Endothelial cell of umbilical vein (primary cell): Measurements from ENCODE around the gene TM9SF2. TPM values are rescaled to one million over a fixed set of nuclear protein-coding genes. Genes with fewer than 3 reads are reported as not detected.

Experiments used
- BruUV-seq: library from RNA; stranded (reverse); fragments of 400-500 nt; replicated peaks from 2 replicates; lab custom pipeline; 2021; lab: Mats Ljungman, UMichigan
- CTCF ChIA-PET: fragments of 300-600, 350-600 bp; sonication (Branson Sonifier 250); formaldehyde crosslinking; loops from one replicate; lab custom pipeline; 2021; ENCODE audit warnings: antibody characterized with exemption, inconsistent platforms; lab: Charles Lee
- POLR2A ChIA-PET: fragments of 300-600, 350-600 bp; sonication (Branson Sonifier 250); formaldehyde crosslinking; loops from one replicate; lab custom pipeline; 2021; ENCODE audit warnings: antibody characterized with exemption, inconsistent platforms; lab: Charles Lee
- DNase-seq: peaks from one replicate; pipeline ENCODE4 v3.0.0-alpha.2; 2011; ENCODE audit warnings: low read depth, low spot score
- FAIRE-seq: peaks from 2 replicates; lab custom pipeline; 2011; peaks lifted over from hg19 to GRCh38; lab: Jason Lieb, UNC
- H2AFZ ChIP-seq: 2 replicates; pipeline ENCODE4 v1.6.0; 2012; ENCODE audit warnings: low read depth, low read length, control low read depth, inconsistent platforms
- H3K27ac ChIP-seq: 2 replicates; pipeline ENCODE4 v1.5.1; 2011; ENCODE audit warnings: low read depth, mild to moderate bottlenecking, control low read depth, low read length, moderate library complexity; ENCODE audit not compliant: insufficient read depth
- H3K27me3 ChIP-seq, 2 experiments: 2 replicates each; pipeline versions ENCODE4 v1.6.0 to v1.6.1; 2011; ENCODE audit warnings: low read length in 2 of 2, mixed read lengths in 1 of 2; ENCODE audit not compliant: control insufficient read depth in 2 of 2, insufficient read depth in 2 of 2
- H3K36me3 ChIP-seq, 2 experiments: 2 replicates in 1 of 2; 3 replicates in 1 of 2; pipeline ENCODE4 v1.5.1; 2011; ENCODE audit warnings: low read length in 2 of 2, mild to moderate bottlenecking in 1 of 2, moderate library complexity in 1 of 2; ENCODE audit not compliant: control insufficient read depth in 2 of 2, insufficient read depth in 2 of 2; ENCODE audit errors: extremely low read depth in 1 of 2
- H3K4me1 ChIP-seq: 3 replicates; pipeline ENCODE4 v1.5.1; 2011; ENCODE audit warnings: mild to moderate bottlenecking, low read length; ENCODE audit not compliant: control insufficient read depth, insufficient read depth; ENCODE audit errors: extremely low read depth
- H3K4me2 ChIP-seq: 2 replicates; pipeline ENCODE4 v1.6.1; 2011; ENCODE audit warnings: low read length, control low read depth, mixed read lengths; ENCODE audit not compliant: insufficient read depth
- H3K4me3 ChIP-seq, 3 experiments: fragments of 200-600 bp in 1 of 3; sonication (generic), shearing (Covaris generic) in 1 of 3; replicated peaks in 1 of 3; 2 replicates each; pipeline ENCODE4 v1.5.1; 2011 to 2016; ENCODE audit warnings: control low read depth in 3 of 3, low read length in 3 of 3, mild to moderate bottlenecking in 2 of 3, inconsistent platforms in 1 of 3, low read depth in 1 of 3, moderate library complexity in 1 of 3; ENCODE audit not compliant: insufficient read depth in 1 of 3
- H3K79me2 ChIP-seq: 2 replicates; pipeline ENCODE4 v1.6.0; 2012; ENCODE audit warnings: low read length, inconsistent platforms; ENCODE audit not compliant: control insufficient read depth, insufficient read depth
- H3K9ac ChIP-seq: replicated peaks from 2 replicates; pipeline ENCODE3; 2011; ENCODE audit warnings: low read length, control low read depth; ENCODE audit not compliant: insufficient read depth; ENCODE audit errors: extremely low read depth
- H3K9me1 ChIP-seq: replicated peaks from 3 replicates; pipeline ENCODE4 v1.6.0; 2011; ENCODE audit warnings: mild to moderate bottlenecking, low read length; ENCODE audit not compliant: control insufficient read depth, insufficient read depth; ENCODE audit errors: extremely low read depth
- H3K9me3 ChIP-seq: replicated peaks from 2 replicates; pipeline ENCODE4 v1.5.1; 2012; ENCODE audit warnings: low read length, inconsistent platforms; ENCODE audit not compliant: control insufficient read depth, insufficient read depth
- H4K20me1 ChIP-seq: replicated peaks from 2 replicates; pipeline ENCODE3; 2011; ENCODE audit warnings: mild to moderate bottlenecking, low read length; ENCODE audit not compliant: control insufficient read depth, insufficient read depth; ENCODE audit errors: extremely low read depth
- EZH2 ChIP-seq: IDR thresholded peaks from 2 replicates; pipeline ENCODE4 v1.6.1; 2012; ENCODE audit warnings: borderline replicate concordance, low read depth, mild to moderate bottlenecking, moderate library complexity, low read length, inconsistent platforms; ENCODE audit not compliant: severe bottlenecking
- FOS ChIP-seq: IDR thresholded peaks from 2 replicates; pipeline ENCODE4 v1.6.1; 2011; ENCODE audit warnings: mild to moderate bottlenecking, low read length, moderate library complexity, borderline replicate concordance; ENCODE audit not compliant: insufficient read depth
- GATA2 ChIP-seq: IDR thresholded peaks from 2 replicates; pipeline ENCODE4 v1.7.0; 2011; ENCODE audit warnings: low read depth, mild to moderate bottlenecking, moderate library complexity, mixed read lengths, low read length; ENCODE audit not compliant: insufficient read length, insufficient read depth
- JUN ChIP-seq: IDR thresholded peaks from 2 replicates; pipeline ENCODE4 v1.6.1; 2011; ENCODE audit warnings: borderline replicate concordance, low read depth; ENCODE audit not compliant: insufficient read length, insufficient read depth
- MYC ChIP-seq: IDR thresholded peaks from one replicate; pipeline ENCODE4 v1.6.1; 2011; ENCODE audit warnings: mild to moderate bottlenecking, low read depth, low read length
- POLR2A ChIP-seq: IDR thresholded peaks from 2 replicates; pipeline ENCODE4 v1.6.1; 2012; ENCODE audit warnings: low read depth, mild to moderate bottlenecking, control low read depth, low read length
- POLR2AphosphoS5 ChIP-seq: IDR thresholded peaks from 2 replicates; pipeline ENCODE4 v1.6.1; 2012; ENCODE audit warnings: low read depth, mild to moderate bottlenecking, control low read depth, low read length, moderate library complexity; ENCODE audit not compliant: insufficient read depth
- dilution Hi-C: fragments of 300-500 bp; cut with MboI; formaldehyde crosslinking; loops from one replicate; pipeline ENCODE4 v1.15.0; 2019; ENCODE audit warnings: low sequenced_read_pairs; ENCODE audit not compliant: extremely low pct_ligation_motif_present
- intact Hi-C: fragments of 100-400 bp; cut with micrococcal nuclease; formaldehyde crosslinking; loops from one replicate; pipeline ENCODE4 v1.10.0; 2022
- polyA plus RNA-seq, 4 experiments: library from polyadenylated mRNA; depleted of rRNA in 3 of 4; stranded (reverse) in 3 of 4; unstranded in 1 of 4; fragments of >200 nt; gene quantifications; 2 replicates each; pipeline versions ENCODE4 v1.2.1 to v1.2.3, GENCODE V29; 2011 to 2012; ENCODE audit warnings: missing spikeins in 1 of 4
- total RNA-seq: library from RNA; stranded (reverse); gene quantifications from 2 replicates; pipeline ENCODE4 v1.2.3, GENCODE V29; 2021
- TF ChIP-seq, protein P1 (sequence below), 2 donors: IDR thresholded peaks; 1 replicate in 1 of 2; 2 replicates in 1 of 2; pipeline ENCODE4 v1.5.1; 2011; ENCODE audit warnings: low read length in 2 of 2, mild to moderate bottlenecking in 2 of 2, moderate library complexity in 2 of 2, control low read depth in 1 of 2, inconsistent platforms in 1 of 2, low read depth in 1 of 2; ENCODE audit not compliant: insufficient read depth in 1 of 2; ENCODE audit errors: extremely low read depth in 1 of 2
- TF ChIP-seq, protein P2 (sequence below): IDR thresholded peaks from 2 replicates; pipeline ENCODE4 v1.6.1; 2011; ENCODE audit not compliant: insufficient read depth, insufficient read length

TM9SF2 gene
- total and polyA plus RNA-seq, 2 donors (not counting 3 experiments of a cell fraction or from before 2014, with no cell fraction given) = 76.0 to 90.0 TPM

DNA sequence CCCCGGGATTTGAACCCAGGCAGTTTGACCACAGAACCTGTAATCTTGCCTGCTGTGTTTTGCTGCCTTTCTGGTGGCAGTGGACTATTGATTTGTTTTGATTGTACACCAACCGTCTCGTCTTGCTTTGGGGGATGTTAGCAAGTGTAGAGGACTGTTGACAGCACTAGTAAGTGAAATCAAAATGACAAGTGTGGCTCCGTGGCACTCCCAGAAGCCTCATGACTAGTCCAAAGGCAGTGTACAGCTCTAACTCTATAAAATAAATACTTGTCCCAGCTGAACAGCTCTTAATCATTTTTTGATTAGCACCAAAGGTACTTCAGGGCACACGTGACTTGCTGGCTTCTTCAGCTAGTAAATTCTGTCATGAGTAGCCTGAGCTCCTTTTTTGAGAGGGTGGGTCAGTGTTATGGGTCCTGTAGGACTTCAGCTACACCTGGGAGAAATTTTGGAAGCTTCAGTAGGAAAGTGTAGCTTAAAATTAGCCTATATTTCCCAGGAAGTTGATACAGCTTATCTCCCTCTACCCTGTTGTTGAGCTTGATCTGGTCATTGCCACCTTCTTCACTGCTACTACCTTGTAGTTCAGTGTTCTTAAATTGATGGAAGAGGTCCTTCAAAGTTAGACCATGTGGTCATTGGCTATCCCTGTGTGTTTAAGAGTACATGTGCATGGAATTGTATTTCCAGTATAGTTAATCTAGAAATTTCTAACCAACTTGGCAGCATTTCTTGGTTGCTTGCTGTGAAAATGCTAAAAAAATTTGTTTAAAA, 15.1 kb downstream of the TM9SF2 start:
- Histone ChIP-seq H4K20me1 (peaks cover 14% of the 10 kb centered on the region), H3K4me3 (no peak overlapping the region), H3K4me2 (no peak overlapping the region), H3K27ac (no peak overlapping the region), H3K4me1 (no peaks in the 10 kb centered on the region), H3K9ac (no peak overlapping the region), H3K27me3 (no peaks in the 10 kb centered on the region), H3K79me2 (peaks cover 52% of the 10 kb centered on the region), H3K36me3 (peaks cover 4 to 5% of the 10 kb centered on the region in 2 experiments), H3K9me1 (no peaks in the 10 kb centered on the region), H3K9me3 (no peaks in the 10 kb centered on the region), H2AFZ (no peak overlapping the region)
- DNase-seq (no peak), FAIRE-seq (no peak)
- no TSS peak for BruUV-seq
- TF ChIP-seq FOS = no peak
- TF ChIP-seq MYC = no peak
- no peak for TF ChIP-seq POLR2A
- TF ChIP-seq, protein P1, sequence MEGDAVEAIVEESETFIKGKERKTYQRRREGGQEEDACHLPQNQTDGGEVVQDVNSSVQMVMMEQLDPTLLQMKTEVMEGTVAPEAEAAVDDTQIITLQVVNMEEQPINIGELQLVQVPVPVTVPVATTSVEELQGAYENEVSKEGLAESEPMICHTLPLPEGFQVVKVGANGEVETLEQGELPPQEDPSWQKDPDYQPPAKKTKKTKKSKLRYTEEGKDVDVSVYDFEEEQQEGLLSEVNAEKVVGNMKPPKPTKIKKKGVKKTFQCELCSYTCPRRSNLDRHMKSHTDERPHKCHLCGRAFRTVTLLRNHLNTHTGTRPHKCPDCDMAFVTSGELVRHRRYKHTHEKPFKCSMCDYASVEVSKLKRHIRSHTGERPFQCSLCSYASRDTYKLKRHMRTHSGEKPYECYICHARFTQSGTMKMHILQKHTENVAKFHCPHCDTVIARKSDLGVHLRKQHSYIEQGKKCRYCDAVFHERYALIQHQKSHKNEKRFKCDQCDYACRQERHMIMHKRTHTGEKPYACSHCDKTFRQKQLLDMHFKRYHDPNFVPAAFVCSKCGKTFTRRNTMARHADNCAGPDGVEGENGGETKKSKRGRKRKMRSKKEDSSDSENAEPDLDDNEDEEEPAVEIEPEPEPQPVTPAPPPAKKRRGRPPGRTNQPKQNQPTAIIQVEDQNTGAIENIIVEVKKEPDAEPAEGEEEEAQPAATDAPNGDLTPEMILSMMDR (IDR thresholded peaks at IDR 0.05; ENCODE audit: extremely low read depth in 1 of 2, insufficient read depth in 1 of 2, low read depth in 1 of 2, low read length in 2 of 2) = no peak
- no peak for TF ChIP-seq JUN
- no peak for TF ChIP-seq EZH2
- TF ChIP-seq, protein P2, sequence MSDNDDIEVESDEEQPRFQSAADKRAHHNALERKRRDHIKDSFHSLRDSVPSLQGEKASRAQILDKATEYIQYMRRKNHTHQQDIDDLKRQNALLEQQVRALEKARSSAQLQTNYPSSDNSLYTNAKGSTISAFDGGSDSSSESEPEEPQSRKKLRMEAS = no peak
- no peak for TF ChIP-seq POLR2AphosphoS5
- TF ChIP-seq GATA2 = no peak
- ChIA-PET POLR2A (no interaction called here), CTCF (interaction anchor here (1.1 to 1.8 kb wide), 2 partner anchors 11 to 12 kb away, joined by 4 to 5 read pairs; no protein-coding TSS in a partner anchor)
- dilution Hi-C loops = no loop called here
- intact Hi-C loops = no loop called here
